Right lobe of liver (tissue), 4 donors: ENCODE measurements around the gene PFKFB4.

Experiments used
- POLR2A ChIP-seq: fragments of 450-650 bp; IDR thresholded peaks from one replicate; pipeline ENCODE4 v1.6.1; 2017; ENCODE audit warnings: antibody characterized with exemption, mild to moderate bottlenecking
- TF ChIP-seq, protein P1 (sequence below), 4 donors: fragments of 200-600 bp in 3 of 4; fragments of 450-650 bp in 1 of 4; IDR thresholded peaks; one replicate each; pipeline versions ENCODE4 v1.5.1 to v1.8.0; 2016 to 2022; ENCODE audit warnings: antibody characterized with exemption in 4 of 4, mild to moderate bottlenecking in 2 of 4
- donor health status: DM: no; HTN: no; CAD: no.
- donor health status: DM: no; HTN: no; CAD: no.
- donor health status: DM: no; HTN: yes; CAD: no.

DNA sequence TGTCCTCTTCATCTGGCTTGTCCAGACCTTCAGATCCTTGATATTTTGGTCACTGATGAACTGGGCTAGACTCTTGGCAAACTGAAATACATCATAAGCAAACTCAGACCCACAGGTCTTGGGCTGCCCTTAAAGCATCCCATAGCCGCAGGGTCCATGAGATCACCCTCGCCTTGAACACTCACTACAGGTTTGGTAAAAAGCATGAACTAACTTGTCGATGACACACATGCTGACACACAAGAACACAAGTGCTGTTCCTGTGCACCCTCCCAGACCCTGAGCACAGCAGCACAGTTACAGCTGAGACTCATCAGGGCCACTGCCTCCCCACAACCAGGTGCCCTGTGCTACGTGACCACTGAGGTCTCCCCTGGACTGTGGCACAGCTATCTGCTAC lies 21.0 kb downstream of the PFKFB4 start:
- TF ChIP-seq, protein P1, sequence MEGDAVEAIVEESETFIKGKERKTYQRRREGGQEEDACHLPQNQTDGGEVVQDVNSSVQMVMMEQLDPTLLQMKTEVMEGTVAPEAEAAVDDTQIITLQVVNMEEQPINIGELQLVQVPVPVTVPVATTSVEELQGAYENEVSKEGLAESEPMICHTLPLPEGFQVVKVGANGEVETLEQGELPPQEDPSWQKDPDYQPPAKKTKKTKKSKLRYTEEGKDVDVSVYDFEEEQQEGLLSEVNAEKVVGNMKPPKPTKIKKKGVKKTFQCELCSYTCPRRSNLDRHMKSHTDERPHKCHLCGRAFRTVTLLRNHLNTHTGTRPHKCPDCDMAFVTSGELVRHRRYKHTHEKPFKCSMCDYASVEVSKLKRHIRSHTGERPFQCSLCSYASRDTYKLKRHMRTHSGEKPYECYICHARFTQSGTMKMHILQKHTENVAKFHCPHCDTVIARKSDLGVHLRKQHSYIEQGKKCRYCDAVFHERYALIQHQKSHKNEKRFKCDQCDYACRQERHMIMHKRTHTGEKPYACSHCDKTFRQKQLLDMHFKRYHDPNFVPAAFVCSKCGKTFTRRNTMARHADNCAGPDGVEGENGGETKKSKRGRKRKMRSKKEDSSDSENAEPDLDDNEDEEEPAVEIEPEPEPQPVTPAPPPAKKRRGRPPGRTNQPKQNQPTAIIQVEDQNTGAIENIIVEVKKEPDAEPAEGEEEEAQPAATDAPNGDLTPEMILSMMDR (IDR thresholded peaks at IDR 0.05): no peak
- no peak for TF ChIP-seq POLR2A
